ENCODE results near the gene RXRA. TPM values are rescaled to one million over a fixed set of nuclear protein-coding genes. Genes with fewer than 3 reads are reported as not detected.

RXRA gene
- total RNA-seq, 1 donor from 2014 or later: 85.7 TPM

DNA sequence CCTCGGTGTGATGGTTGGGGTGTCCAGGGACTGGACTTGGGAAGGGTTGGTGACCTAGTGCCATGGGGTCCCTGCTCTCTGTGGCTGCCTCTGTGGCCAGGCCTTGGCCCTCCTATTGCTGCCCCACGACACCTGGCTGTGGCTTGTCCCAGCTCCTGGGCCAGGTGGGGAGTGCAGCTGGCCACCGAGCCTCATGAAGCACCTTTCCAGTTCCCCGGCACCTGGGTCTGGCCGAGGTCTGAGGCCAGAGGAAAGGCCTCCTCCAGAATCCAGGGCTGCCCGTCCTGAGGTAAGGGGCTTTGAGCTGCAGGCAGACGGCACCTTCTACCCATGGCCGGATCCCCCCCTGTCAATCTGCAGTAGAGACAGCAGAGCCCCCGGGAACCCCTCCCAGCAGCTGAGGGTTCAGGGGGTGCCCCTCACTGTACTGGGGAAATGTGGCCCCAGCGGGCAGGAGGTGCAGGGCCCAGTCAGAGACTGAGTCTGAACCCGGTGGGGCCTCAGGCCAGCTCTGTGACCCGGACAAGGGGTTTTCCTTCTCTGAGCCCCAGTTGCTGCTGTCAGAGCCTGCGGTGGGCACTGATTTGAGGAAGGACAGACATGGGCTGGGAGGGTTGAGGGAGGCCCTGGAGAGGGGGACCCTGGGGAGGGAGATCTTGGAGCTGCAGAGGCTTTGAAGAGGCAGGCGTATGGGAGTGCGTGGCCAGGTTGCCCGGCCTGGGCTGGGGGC lies 54.5 kb downstream of the RXRA start:
- intact Hi-C loops (cut with DNase I): no loop called here
- Histone ChIP-seq H3K4me1 (peaks cover 97% of the 10 kb centered on the region), H3K4me3 (no peak overlapping the region), H3K27me3 (ENCODE audit: low read depth) (no peaks in the 10 kb centered on the region), H3K9me3 (no peaks in the 10 kb centered on the region), H3K36me3 (no peaks in the 10 kb centered on the region), H3K27ac (peak overlapping the region; percentile 11)
- DNase-seq (no peak), ATAC-seq (no peak)
- TF ChIP-seq, protein P1, sequence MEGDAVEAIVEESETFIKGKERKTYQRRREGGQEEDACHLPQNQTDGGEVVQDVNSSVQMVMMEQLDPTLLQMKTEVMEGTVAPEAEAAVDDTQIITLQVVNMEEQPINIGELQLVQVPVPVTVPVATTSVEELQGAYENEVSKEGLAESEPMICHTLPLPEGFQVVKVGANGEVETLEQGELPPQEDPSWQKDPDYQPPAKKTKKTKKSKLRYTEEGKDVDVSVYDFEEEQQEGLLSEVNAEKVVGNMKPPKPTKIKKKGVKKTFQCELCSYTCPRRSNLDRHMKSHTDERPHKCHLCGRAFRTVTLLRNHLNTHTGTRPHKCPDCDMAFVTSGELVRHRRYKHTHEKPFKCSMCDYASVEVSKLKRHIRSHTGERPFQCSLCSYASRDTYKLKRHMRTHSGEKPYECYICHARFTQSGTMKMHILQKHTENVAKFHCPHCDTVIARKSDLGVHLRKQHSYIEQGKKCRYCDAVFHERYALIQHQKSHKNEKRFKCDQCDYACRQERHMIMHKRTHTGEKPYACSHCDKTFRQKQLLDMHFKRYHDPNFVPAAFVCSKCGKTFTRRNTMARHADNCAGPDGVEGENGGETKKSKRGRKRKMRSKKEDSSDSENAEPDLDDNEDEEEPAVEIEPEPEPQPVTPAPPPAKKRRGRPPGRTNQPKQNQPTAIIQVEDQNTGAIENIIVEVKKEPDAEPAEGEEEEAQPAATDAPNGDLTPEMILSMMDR (IDR thresholded peaks at IDR 0.05): no peak

DNA sequence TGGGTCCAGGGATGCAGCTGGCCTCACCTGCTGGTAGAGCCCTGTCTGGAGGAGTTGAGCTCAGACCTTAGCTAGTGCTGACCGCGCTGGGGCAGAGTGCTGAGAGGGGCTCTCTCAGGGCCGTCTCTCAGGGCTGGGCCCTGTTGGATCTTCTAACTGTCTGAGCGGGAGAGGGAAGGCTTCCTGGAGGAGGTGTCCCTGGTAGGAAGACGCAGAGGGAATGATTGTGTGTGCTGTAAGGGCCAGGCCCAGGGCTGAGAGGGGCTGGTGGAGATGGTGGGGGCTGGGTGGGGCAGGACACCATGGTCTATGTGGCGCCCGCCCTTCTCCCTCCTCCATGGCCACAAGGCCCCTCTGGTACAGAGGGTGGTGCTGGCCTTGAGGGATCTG lies 55.0 kb downstream of the RXRA start:
- Histone ChIP-seq H3K36me3 (no peaks in the 10 kb centered on the region), H3K4me3 (no peak overlapping the region), H3K9me3 (no peaks in the 10 kb centered on the region), H3K4me1 (peaks cover 97% of the 10 kb centered on the region), H3K27ac (no peak overlapping the region), H3K27me3 (ENCODE audit: low read depth) (no peaks in the 10 kb centered on the region)
- DNase-seq (no peak), ATAC-seq (no peak)
- TF ChIP-seq, protein P1 (IDR thresholded peaks at IDR 0.05): no peak
- intact Hi-C loops (cut with DNase I): no loop called here

DNA sequence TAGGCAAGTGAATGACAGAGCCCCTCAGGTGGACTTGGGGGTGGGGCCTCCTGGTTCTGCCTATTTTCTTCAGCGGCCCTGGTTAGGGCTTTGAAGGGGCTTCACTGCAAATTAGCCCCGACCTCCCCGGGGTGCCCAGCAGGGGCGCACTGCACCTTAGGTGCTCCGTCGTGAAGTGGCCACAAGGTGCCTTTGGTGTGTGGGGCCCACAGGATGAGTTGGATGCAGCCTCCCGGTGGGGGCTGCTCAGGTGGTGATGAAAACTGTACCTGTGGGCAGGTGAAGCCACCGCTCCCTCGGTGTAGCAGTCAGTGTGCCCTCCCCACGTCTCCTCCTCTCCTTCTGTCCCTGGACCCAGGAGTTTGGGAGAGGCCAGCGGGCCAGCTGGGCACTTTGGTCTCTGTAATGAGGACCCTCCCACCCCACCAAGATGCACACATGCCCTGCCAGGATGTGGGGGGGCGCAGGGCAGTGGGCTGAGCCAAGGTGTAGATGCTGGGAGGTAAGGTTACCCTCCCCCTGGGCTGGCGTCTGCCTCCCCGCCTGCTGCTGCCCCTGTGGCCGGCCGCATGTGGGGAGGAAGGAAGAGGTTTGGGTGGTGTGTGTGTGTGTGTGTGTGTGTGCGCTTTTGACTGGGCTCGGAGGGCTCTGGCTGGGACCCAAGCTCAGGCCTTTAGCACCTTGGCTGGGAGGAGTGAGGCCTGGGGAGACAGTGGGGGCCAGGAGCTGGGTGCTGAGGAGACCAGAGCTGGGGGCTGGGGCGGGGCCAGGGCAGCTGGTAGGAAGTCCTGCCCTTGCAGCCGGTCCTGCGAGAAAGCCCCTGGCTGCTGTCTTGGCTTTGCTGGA lies 55.6 kb downstream of the RXRA start:
- peaks cover 97% of the 10 kb centered on the region for H3K4me1 ChIP-seq
- TF ChIP-seq, protein P1 (IDR thresholded peaks at IDR 0.05): peak; percentile 13
- no peak overlapping the region for H3K4me3 ChIP-seq
- no peaks in the 10 kb centered on the region for H3K27me3 ChIP-seq (ENCODE audit: low read depth)
- no peaks in the 10 kb centered on the region for H3K36me3 ChIP-seq
- H3K9me3 ChIP-seq: no peaks in the 10 kb centered on the region
- DNase-seq (peak; percentile 71), ATAC-seq (peak; percentile 14 to 23)
- H3K27ac ChIP-seq: no peak overlapping the region
- intact Hi-C loops (cut with DNase I): no loop called here

DNA sequence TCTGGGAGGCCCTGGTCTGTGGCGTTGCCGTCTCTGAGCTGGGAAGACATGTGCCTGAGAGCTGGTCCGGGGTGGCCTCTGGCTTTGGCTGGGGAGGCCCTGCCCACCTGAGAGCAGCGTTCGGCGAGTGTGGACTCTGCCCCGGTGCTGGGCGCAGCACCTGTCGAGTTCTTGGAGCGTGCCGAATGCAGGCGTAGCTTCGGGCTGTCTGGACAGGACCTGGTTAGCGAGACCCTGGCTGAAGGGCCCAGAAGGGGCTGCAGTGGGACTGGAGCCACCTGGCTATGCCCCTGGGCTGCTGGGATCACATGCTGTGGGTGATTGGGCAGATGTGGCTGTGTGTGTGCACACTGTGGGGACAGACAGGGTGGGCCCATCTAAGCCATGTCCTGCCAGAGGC lies 56.5 kb downstream of the RXRA start:
- DNase-seq: no peak
- ATAC-seq: no peak
- H3K4me3 ChIP-seq: no peak overlapping the region
- no peaks in the 10 kb centered on the region for H3K9me3 ChIP-seq
- intact Hi-C loops (cut with DNase I): no loop called here
- H3K27ac ChIP-seq: no peak overlapping the region
- TF ChIP-seq, protein P1 (IDR thresholded peaks at IDR 0.05): no peak
- no peaks in the 10 kb centered on the region for H3K27me3 ChIP-seq (ENCODE audit: low read depth)
- peaks cover 97% of the 10 kb centered on the region for H3K4me1 ChIP-seq
- no peaks in the 10 kb centered on the region for H3K36me3 ChIP-seq

DNA sequence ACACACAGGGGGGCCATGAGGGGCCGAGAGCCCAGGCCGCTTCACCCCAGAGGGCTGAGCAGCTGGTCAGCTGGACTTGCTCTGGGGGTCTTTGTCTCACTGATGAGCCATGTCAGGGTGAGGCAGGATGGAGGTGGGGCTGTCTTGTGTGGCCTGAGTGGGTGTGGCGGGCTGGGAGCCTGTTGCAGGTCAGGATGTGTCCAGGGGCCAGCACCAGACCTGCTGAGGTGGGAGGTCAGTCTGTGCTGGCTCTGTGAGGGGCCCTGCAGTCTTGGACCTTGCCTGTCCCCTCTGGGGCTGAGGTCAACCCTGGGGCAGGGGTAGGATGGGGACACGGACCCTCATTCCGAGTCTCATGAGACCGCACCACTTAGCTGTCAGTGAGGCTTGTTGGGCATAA lies 56.9 kb downstream of the RXRA start:
- Histone ChIP-seq H3K27ac (no peak overlapping the region), H3K9me3 (no peaks in the 10 kb centered on the region), H3K4me3 (no peak overlapping the region), H3K27me3 (ENCODE audit: low read depth) (no peaks in the 10 kb centered on the region), H3K36me3 (no peaks in the 10 kb centered on the region), H3K4me1 (peaks cover 95% of the 10 kb centered on the region)
- ATAC-seq (no peak), DNase-seq (no peak)
- TF ChIP-seq, protein P1 (IDR thresholded peaks at IDR 0.05): no peak
- intact Hi-C loops (cut with DNase I): no loop called here

All from lower lobe of right lung (tissue), 2 donors.